SIG-M5 treated with dmso at 0.1 percent for 504 hours (cell line): Measurements from ENCODE around the gene CCDC78.
"Not testable (repeated sequence)": the region's sequence is repeated elsewhere in the genome, so short reads cannot be mapped to it uniquely, and the experiment has no call there.

Experiments
- DNase-seq: peaks from one replicate; lab custom pipeline; 2025; ENCODE audit not compliant: unreplicated experiment; lab: John Stamatoyannopoulos, UW

Gene CCDC78

GRCh38 chr16:694863-695354, 31.3 kb downstream of the CCDC78 start:
- no peak for DNase-seq

GRCh38 chr16:694187-694862, 31.9 kb downstream of the CCDC78 start:
- DNase-seq: no peak

- DNase-seq: no peak
Observed at GRCh38 chr16:693766-694165, 32.5 kb downstream of the CCDC78 start.

- DNase-seq: no peak
Observed at GRCh38 chr16:693364-693763, 32.9 kb downstream of the CCDC78 start.

- DNase-seq: no peak
Observed at GRCh38 chr16:692356-693108, 33.7 kb downstream of the CCDC78 start.

- not testable (repeated sequence) for DNase-seq
Observed at GRCh38 chr16:691242-691641, 35.0 kb downstream of the CCDC78 start.

- DNase-seq: no peak
Observed at GRCh38 chr16:689175-689897, 36.9 kb downstream of the CCDC78 start.

- DNase-seq: no peak
Observed at GRCh38 chr16:687499-687898, 38.7 kb downstream of the CCDC78 start.

GRCh38 chr16:686459-687260, 39.6 kb downstream of the CCDC78 start:
- no peak for DNase-seq

GRCh38 chr16:685967-686366, 40.3 kb downstream of the CCDC78 start:
- no peak for DNase-seq

GRCh38 chr16:684961-685696, 41.1 kb downstream of the CCDC78 start:
- no peak for DNase-seq

GRCh38 chr16:684071-684794, 42.0 kb downstream of the CCDC78 start, which contains the start of gene JMJD8:
JMJD8 (minus strand) TSS chr16:684334; CDS start chr16:684319, 15 bp downstream.
- peak; percentile 90 for DNase-seq

- no peak for DNase-seq
Observed at GRCh38 chr16:683396-684070, 42.7 kb downstream of the CCDC78 start.

- no peak for DNase-seq
Observed at GRCh38 chr16:682493-683395, 43.5 kb downstream of the CCDC78 start.

- DNase-seq: no peak
Observed at GRCh38 chr16:681746-682427, 44.4 kb downstream of the CCDC78 start.

GRCh38 chr16:680967-681745, 45.1 kb downstream of the CCDC78 start:
- no peak for DNase-seq

- DNase-seq: no peak
Observed at GRCh38 chr16:680625-680945, 45.7 kb downstream of the CCDC78 start.
